DOHH2 (cell line): ENCODE results near the gene TSC22D4.
"Not testable (repeated sequence)": the region's sequence is repeated elsewhere in the genome, so short reads cannot be mapped to it uniquely, and the experiment has no call there.

Experiments
- H3F3A ChIP-seq: fragments of 200-600 bp; sonication (generic), shearing (Covaris generic); 2 replicates; pipeline ENCODE4 v1.6.0; 2016; ENCODE audit warnings: antibody characterized with exemption, mild to moderate bottlenecking; ENCODE audit not compliant: control insufficient read depth, insufficient read depth
- H3K27ac ChIP-seq: fragments of 200-600 bp; sonication (generic); 2 replicates; pipeline ENCODE4 v1.5.1; 2014; ENCODE audit warnings: low read depth, mild to moderate bottlenecking, low read length, moderate library complexity
- H3K27me3 ChIP-seq: fragments of 200-600 bp; sonication (generic); 2 replicates; pipeline ENCODE4 v1.6.1; 2014; ENCODE audit warnings: mild to moderate bottlenecking, low read length, mixed read lengths; ENCODE audit not compliant: control insufficient read depth
- H3K36me3 ChIP-seq: fragments of 200-600 bp; sonication (generic); 2 replicates; pipeline ENCODE4 v1.6.1; 2014; ENCODE audit warnings: mild to moderate bottlenecking, low read length, moderate library complexity, mixed read lengths; ENCODE audit not compliant: control insufficient read depth
- H3K4me1 ChIP-seq: fragments of 200-600 bp; sonication (generic); 2 replicates; pipeline ENCODE4 v1.6.1; 2014; ENCODE audit warnings: mild to moderate bottlenecking, low read length, mixed read lengths; ENCODE audit not compliant: control insufficient read depth
- H3K4me2 ChIP-seq: fragments of 200-600 bp; sonication (generic); 2 replicates; pipeline ENCODE4 v1.6.0; 2014; ENCODE audit warnings: mild to moderate bottlenecking, low read length, moderate library complexity
- H3K4me3 ChIP-seq: fragments of 200-600 bp; sonication (generic); 2 replicates; pipeline ENCODE4 v1.5.1; 2014; ENCODE audit warnings: mild to moderate bottlenecking, low read length, mixed read lengths
- H3K79me2 ChIP-seq: fragments of 200-600 bp; sonication (generic); 2 replicates; pipeline ENCODE4 v1.6.1; 2014; ENCODE audit warnings: mild to moderate bottlenecking, low read length, mixed read lengths; ENCODE audit not compliant: control insufficient read depth
- H3K9me2 ChIP-seq: fragments of 200-600 bp; sonication (generic); replicated peaks from 2 replicates; pipeline ENCODE4 v1.6.1; 2014; ENCODE audit warnings: mild to moderate bottlenecking, low read length, mixed read lengths; ENCODE audit not compliant: control insufficient read depth
- H3K9me3 ChIP-seq: fragments of 200-600 bp; sonication (generic); 2 replicates; pipeline ENCODE4 v1.6.1; 2014; ENCODE audit warnings: antibody characterized with exemption, low read length, mixed read lengths; ENCODE audit not compliant: control insufficient read depth, insufficient read depth
- H4K20me1 ChIP-seq: fragments of 200-600 bp; sonication (generic); 2 replicates; pipeline ENCODE4 v1.6.0; 2014; ENCODE audit warnings: low read depth, mild to moderate bottlenecking, antibody characterized with exemption, low read length, moderate library complexity; ENCODE audit not compliant: control insufficient read depth, insufficient read depth
- CTCF ChIP-seq: fragments of 200-600 bp; sonication (generic); IDR thresholded peaks from one replicate; pipeline ENCODE4 v1.5.1; 2014; ENCODE audit warnings: antibody characterized with exemption, mild to moderate bottlenecking, low read depth, low read length; ENCODE audit not compliant: poor library complexity, severe bottlenecking
- EZH2phosphoT487 ChIP-seq: fragments of 200-600 bp; sonication (generic); IDR thresholded peaks from 2 replicates; pipeline ENCODE4 v1.6.1; 2017; ENCODE audit warnings: borderline replicate concordance, mild to moderate bottlenecking, antibody characterized with exemption, low read length, moderate library complexity, mixed read lengths

The TSC22D4 gene

DNA sequence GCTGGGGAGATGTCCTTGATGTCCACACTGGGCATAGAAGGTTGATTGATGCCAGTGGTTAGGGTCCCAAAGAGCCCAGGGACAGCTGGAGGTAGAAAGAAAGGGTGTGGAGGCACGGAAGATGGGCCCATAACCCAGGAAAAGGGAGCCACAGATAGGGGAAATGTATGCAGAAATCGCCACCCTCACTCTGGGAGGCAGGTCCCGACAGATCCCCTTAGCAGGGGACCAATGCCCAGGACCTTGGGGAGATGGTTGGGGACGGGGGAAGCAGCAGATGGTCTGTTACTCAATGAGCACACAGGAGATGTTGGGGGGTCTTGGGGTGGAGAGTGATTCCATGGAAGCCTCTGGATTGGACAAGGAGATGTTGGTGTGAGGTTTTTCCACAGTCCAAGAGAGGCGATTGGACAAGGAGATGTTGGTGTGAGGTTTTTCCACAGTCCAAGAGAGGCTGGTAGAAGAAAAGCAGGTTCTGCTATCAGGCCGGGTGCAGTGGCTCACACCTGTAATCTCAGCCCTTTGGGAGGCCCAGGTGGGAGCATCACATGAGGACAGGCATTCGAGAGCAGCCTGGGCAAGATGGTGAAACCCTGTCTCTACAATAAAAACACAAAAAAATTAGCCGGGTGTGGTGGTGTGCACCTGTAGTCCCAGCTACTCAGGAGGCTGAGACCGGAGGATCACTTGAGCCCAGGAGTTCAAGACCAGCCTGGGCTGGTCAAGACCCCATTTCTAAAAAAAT is 35.7 kb downstream of the TSC22D4 start:
- Histone ChIP-seq H3K4me2 (no peak overlapping the region), H3K4me1 (peaks cover 20% of the 10 kb centered on the region), H3K27ac (no peak overlapping the region)

GRCh38 chr7:100441641-100442535 is 37.1 kb downstream of the TSC22D4 start:
- peaks cover 26% of the 10 kb centered on the region for H3K4me1 ChIP-seq

More for the DNA sequence above, 35.7 kb downstream of the TSC22D4 start:
- no peaks in the 10 kb centered on the region for H3K79me2 ChIP-seq
- H3K36me3 ChIP-seq: no peaks in the 10 kb centered on the region
- no peaks in the 10 kb centered on the region for H4K20me1 ChIP-seq
- H3K27me3 ChIP-seq: no peaks in the 10 kb centered on the region
- no peaks in the 10 kb centered on the region for H3K9me2 ChIP-seq
- TF ChIP-seq CTCF (no peak), EZH2phosphoT487 (no peak)
- H3K9me3 ChIP-seq: no peaks in the 10 kb centered on the region
- peaks cover 8% of the 10 kb centered on the region for H3F3A ChIP-seq
- H3K4me3 ChIP-seq: no peak overlapping the region

GRCh38 chr7:100439244-100439643 is 39.8 kb downstream of the TSC22D4 start:
- not testable (repeated sequence) for H3K9me2 ChIP-seq, H3K4me2 ChIP-seq, H4K20me1 ChIP-seq, H3K9me3 ChIP-seq, H3K27ac ChIP-seq, H3K4me3 ChIP-seq, H3K27me3 ChIP-seq
- Histone ChIP-seq H3K79me2 (peaks cover 23% of the 10 kb centered on the region), H3F3A (peaks cover 23% of the 10 kb centered on the region), H3K36me3 (peaks cover 19% of the 10 kb centered on the region), H3K4me1 (peaks cover 21% of the 10 kb centered on the region)

More at GRCh38 chr7:100441641-100442535, 37.1 kb downstream of the TSC22D4 start:
- H3F3A ChIP-seq: peaks cover 14% of the 10 kb centered on the region
- H3K4me2 ChIP-seq: no peak overlapping the region
- no peaks in the 10 kb centered on the region for H3K9me2 ChIP-seq
- no peak overlapping the region for H3K4me3 ChIP-seq
- H3K9me3 ChIP-seq: no peaks in the 10 kb centered on the region
- H3K27ac ChIP-seq: no peak overlapping the region
- no peaks in the 10 kb centered on the region for H3K27me3 ChIP-seq
- peaks cover 3% of the 10 kb centered on the region for H3K79me2 ChIP-seq
- no peaks in the 10 kb centered on the region for H4K20me1 ChIP-seq
- TF ChIP-seq CTCF: no peak
- no peak for TF ChIP-seq EZH2phosphoT487
- H3K36me3 ChIP-seq: no peaks in the 10 kb centered on the region

- peaks cover 25% of the 10 kb centered on the region for H3K4me1 ChIP-seq
Observed at GRCh38 chr7:100438731-100439130, 40.3 kb downstream of the TSC22D4 start.

More at GRCh38 chr7:100438731-100439130, 40.3 kb downstream of the TSC22D4 start:
- Histone ChIP-seq H3K79me2 (peaks cover 28% of the 10 kb centered on the region), H3K36me3 (peaks cover 24% of the 10 kb centered on the region), H3F3A (peaks cover 25% of the 10 kb centered on the region)
- not testable (repeated sequence) for H3K27me3 ChIP-seq, H3K4me3 ChIP-seq, H3K9me3 ChIP-seq, H4K20me1 ChIP-seq, H3K4me2 ChIP-seq, H3K9me2 ChIP-seq, H3K27ac ChIP-seq
